Brain pericyte (primary cell): ENCODE results near the gene RCE1.

Experiments
- DNase-seq: peaks from one replicate; pipeline ENCODE4 v3.0.0-alpha.2; 2012; ENCODE audit warnings: low read depth, low spot score

Gene RCE1

DNA sequence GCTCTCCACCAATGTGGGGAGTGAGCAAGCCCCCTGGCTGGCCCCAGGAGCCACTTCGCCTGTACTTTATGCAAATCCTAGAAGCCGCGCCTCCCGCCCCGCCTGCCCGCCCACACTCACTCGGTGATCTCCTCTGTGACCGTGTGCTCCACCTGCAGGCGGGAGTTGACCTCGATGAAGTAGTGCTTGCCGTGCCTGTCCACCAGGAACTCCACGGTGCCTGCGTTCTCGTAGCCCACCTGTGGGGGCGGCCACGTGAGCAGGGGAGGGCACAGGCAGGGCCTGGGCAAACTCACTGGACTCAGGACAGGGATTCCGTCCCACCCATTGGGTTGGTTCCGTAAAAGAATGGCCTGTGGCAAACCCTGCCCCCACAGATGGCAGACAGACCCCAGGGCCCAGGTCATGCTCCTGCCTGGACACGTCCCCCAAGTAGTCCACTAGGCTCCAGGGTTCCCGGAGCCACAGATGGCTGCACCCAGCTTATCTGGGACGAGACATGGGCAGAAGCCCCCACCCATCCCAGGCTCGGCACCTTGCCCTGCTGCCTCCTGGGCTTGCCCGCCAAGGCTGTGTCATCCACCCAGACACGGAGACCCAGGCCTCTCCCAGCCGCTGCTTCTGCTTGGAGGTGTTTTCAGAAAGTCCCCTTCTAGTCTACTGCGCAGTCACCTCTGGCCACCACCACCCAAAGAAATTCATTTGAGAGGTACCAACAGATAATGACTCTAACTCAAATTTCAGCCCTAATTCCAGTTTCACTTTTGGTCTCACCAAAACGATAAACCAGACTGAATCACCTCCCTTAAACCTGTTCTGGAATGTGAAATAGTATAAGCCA, 25.7 kb downstream of the RCE1 start:
- no peak for DNase-seq

DNA sequence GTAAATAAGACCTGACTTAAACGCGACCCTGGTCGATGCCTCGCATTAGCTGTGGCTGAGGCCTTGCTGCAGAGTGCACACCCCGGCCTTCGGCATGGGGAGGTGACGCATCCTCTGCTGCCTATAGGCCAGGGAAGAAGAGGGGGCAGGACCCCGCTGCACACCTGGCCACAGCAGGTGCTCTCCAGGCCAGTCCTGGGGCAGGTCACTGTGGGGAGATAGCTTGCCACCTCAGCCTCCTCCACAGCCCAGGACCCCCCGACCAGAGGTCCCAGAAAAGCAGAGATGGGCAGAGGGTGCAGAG, 26.3 kb downstream of the RCE1 start:
- DNase-seq: no peak

DNA sequence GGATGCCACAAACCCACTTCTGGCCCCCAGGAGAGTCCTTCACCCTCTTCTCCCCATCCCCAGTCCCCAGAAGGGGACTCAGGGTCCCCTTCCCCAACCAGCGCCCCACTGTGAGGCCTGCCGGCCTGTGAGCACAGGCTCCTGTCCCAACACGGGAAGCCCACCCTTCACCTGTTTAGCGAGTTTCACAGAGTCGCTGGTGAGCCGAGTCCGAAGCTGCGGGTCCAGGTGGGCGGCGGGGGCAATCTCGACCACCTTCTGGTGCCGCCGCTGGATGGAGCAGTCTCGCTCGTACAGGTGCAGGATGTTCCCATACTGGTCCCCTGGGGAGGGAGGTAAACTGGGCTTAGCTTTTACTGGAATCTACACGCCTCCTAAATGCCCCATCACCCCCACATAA, 26.9 kb downstream of the RCE1 start:
- no peak for DNase-seq

DNA sequence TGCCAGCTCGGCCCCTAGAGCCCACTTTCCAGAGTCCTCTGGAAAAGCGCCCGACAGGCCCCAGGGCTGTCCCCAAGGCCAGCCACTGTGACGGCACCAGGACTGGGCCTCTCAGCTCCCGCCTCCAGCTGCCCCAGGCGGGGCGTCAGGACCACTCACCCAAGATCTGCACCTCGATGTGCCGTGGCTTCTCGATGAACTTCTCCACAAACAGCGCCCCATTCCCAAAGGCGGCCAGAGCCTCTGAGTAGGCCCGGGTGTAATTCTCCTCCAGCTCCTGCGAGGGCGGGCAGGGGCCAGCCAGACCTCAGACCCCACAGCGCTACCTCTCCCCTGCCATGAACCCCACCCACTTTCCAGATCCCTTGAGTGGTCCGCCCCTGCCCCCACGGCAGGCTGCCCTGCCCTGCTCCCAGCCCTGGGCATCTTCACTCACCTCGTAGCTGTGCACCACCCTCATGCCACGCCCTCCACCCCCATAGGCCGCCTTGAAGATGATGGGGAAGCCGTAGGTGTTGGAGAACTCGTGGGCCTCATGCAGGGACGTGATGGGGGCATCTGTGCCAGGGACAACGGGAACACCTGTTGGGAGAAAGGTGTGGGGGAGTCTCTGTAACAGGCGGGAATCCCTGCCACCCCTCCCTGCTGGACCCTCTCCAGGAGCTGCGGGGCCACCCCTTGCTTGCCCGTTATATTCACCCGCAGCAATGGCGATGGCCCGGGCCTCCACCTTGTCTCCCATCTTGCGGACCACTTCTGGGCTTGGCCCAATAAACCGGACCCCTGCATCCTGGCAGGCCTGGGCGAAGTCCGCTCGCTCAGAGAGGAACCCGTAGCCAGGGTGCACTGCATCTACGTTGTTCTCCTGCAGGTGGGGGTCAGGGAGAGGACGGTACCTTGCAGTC, 27.6 kb downstream of the RCE1 start:
- no peak for DNase-seq

DNA sequence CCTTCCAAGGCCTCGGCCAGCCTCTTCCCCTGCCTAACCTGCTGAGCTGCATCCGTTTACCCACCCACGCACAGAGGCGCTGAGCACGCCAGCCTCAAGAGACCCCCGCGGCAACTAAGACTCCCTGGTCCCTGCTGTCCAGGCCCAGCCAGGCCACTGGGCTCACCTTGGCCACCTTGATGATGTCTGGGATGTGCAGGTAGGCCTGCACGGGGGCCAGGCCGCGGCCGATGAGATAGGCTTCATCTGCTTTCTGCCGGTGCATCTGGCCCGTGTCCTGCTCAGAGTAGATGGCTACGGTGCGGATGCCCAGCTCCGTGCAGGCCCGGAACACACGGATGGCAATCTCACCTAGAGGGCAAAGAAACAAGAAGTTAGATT, 28.3 kb downstream of the RCE1 start:
- DNase-seq: no peak

DNA sequence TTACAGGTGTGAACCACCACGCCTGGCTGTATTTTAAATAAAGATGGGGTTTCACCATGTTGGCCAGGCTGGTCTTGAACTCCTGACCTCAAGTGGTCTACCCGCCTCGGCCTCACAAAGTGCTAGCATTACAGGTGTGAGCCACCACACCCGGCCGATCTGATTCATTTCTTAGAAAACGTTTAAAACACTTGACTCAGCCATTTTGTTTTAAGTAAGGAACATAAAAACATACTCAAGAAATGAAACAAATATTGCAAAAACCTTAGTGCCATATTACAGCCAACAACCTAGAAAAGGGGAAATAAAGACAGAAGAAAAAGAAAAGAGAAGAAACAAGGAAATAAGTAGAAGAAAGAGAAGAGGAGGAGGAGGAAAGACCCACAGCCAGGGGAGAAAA, 31.0 kb downstream of the RCE1 start:
- no peak for DNase-seq

DNA sequence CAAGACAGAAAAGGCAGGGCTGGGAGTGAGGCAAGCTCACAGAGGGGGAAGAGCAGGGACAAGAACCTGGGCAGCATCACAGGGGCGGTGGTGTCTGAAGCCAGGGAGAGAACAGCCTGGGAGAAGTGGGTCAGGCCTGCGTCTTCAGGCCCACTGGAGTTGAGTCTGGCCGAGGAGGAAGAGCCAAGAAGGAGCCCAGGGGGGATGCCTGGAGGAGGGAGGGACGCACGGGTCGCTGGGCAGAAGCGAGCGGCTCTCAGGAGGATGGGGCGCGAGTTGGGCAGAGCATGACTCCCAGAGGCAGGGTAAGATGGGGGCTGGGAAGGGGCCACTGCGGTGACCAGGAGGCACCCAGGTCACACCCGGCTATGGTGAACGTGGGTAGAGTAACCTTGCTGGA, 32.1 kb downstream of the RCE1 start:
- no peak for DNase-seq

DNA sequence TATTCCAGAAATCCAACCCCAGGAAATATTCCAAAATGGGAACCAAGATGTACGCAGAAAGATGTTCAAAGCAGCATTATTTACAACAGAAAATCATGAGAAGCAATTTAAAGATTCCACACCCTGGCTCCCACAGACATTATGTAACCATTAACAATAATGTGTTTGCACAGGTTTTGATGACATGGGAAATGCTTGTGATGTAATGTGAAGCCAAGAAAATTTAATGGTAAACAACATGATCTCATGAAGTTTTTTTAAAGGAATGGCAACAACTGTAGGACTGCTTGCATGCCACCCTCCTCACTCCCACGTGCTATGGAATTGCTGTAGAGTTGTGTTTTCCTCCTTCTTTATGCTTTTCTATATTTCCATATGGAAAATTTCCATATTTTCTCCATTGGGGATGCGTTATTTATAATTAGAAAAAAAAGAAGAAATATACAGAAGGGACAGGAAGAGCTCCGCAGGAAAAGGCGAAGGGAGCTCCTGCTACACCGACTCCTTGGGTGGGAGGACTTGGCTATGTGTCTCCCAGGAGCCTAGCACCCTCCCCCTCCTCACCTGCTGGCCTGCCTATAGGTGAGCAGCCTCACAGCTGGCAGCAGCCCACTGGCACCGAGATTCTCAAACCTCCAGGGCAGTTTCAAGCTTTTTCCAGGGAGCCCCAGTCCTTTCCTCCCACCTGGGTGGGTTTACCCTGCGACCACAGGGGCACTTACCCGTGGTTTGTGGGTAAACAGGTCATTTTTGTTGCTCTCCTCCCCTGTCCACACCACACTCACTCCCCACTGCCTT, 34.5 kb downstream of the RCE1 start:
- no peak for DNase-seq

DNA sequence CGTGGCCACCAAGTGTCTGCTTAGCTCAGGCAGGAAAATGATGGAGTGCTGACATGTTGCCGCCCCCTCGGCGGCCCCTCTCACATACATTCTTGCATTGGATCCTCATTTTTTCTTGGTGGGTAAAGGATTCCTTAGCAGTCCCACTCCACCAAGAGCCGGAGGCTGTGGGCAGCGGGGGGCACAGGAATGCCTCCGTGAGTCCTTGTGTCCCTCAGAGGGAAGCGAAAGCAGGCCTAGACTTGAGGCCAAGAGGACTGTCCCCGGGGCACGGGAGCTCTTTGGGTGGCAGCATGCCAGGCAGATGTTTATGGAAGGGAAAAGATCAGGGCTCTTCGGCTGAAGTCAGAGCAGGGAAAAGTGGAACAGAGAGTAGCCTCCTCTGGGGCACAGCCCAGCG, 35.2 kb downstream of the RCE1 start:
- DNase-seq: no peak

DNA sequence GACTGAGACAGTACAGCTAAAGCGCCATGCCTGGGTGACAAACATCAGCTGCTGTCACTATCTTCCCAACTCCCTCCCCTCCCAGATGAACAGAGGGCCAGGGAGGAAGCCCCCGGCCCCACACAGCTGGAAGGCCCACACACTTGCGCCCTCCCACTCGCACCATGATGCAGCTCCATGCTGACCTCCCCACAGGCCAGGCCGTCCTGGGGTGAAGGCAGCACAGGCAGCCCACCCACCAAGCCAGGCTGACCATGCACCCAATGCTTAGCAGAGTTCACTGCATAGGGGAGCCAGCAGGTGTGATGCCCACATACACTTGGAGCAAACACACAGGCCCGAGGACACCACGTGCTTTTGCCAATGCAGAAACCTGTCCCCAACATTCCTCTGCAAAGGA, 35.8 kb downstream of the RCE1 start:
- DNase-seq: no peak

DNA sequence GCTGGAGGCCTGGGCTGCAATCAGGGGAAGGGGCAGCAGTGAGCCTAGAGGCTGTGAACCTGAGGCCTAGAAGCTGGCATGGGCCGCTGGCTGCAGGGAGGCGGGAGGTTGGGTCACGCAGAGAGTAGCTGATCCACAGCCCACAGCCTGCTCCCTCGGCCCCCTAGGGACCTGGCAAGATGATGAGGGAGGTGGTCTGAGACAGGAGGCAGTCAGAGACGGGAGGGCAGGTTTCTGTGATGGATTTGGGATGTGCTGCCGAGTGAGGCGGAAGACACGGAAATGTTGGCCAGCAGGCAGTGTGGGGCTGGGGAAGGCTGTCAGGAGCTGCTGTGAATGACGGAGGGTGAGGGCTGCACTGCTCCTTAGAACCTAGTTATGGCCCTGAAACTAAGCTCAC, 36.3 kb downstream of the RCE1 start:
- DNase-seq: no peak

DNA sequence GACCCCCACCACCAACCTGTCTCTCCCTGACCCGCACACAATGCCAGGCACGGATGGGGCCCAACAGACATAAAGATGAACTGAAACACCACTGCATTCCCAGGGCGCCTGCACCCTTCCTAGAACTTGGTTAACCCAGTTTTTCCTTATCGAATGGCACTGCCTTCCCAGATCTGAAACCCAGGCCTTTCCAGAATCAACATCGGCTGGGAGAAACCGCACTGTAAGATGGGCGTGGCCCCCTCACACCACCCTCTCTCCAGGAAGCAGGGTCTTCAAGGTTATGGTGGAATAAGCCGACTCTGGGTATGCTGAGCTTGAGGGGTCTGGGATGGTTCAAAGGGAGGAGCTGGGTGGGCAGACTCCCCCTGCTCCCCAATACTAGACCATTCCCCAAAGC, 36.8 kb downstream of the RCE1 start:
- no peak for DNase-seq

DNA sequence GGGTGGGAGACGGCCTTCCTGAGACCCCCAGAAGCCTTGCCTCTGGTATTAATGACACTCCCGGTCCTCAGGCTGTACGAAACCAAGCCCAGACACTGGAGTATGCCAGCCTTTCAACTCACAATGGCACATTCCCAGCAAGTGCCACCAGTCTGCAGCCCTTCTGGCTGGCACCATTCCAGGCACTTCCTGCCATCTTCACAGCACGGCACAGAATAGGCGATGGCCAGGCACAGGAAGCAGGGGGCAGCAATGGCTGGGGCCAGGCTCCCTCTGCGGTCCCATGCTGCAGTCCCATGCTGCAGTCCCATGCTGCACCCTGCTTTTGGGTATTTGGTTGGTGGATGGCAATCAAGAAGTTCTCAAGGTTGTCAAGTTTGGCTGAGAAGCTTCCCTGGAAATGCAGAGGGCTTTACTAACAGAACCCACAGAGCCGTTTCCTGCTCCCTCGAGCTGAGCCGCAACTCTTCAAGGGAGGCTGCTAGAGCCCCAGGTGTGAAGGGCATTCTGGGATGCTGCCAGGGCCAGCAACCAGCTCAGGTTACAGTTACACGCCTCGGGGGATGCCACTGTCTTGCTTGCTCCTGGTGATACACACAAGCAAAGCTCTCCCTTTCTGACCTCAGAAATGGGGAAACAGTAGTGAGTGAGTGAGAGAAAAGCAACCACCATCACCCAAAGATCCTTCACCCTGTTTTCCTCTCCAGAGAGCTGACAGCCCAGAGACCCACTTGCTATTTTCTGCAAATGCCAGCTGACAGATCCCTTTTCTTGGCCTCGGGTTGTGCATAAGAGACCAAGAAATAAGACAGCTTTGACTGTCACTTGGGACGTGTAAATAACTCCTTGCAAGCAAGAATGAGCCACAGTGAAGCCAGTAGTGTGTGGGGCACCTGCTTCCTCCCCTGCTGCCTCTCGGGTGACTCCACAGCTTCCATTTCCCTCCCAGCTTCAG, 37.5 kb downstream of the RCE1 start:
- DNase-seq: no peak

DNA sequence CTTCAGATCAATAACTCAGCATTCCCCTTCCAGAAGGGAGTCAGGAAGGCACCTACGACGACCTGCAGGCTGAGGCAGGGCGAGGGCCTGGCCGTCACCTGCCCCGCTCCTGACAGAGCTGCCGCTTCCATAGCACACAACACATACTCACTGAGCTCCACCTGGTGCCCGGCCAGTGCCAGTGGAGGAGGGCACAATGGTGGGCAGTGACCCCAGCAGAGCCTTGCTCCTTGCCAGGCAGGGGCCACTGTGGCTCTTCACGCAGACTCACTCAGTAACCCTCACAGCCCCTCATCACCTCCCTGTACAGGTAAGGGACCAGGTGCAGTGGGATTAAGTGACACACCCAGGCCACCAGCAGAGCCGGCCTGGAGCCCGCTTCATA, 38.2 kb downstream of the RCE1 start:
- no peak for DNase-seq

DNA sequence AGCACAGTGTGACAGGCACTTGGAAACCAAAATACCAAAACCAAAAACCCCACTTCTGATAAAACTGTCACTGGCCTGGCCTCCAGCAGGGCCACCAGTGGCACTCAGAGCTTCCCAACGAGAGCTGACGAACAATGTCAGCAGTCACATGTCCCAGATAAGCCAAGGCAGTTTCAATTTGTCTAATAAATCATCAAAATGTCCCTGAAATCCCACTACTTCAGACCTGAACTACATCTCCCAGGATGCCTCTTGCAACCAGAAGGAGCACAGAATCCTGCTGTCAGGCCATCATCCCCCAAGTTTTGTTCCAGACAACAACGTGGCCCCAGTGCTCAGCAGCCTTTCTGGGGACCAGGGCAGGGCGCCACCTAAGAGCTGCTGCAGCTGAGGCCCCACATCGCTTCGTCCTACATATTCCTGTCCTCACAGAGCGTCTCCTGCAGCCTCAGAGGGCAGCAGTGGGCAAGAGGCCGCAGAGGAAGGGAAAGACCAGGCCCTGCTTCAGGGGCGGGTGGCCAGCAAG, 38.7 kb downstream of the RCE1 start:
- DNase-seq: no peak

DNA sequence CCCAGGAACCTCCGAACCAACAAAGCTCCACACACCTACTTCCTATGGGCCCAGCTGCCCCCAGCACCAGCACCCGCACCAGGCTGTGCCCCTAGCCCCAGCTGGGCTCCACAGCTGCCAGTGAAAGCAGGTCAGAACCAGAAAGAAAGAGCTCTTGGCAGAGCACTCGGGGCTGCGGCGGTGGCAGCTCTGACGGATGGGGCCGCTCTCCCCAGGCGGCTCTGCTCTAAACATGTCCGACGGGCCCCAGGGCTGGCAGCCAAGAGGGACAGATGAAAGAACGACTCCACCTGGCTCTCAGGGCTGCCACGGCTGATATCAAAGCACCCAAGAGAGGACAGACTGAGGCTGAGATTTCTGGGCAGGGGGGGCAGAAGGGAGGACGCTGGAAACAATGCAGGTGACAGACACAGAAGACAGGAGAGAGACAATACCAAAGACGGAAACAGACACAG, 39.3 kb downstream of the RCE1 start:
- DNase-seq: no peak

DNA sequence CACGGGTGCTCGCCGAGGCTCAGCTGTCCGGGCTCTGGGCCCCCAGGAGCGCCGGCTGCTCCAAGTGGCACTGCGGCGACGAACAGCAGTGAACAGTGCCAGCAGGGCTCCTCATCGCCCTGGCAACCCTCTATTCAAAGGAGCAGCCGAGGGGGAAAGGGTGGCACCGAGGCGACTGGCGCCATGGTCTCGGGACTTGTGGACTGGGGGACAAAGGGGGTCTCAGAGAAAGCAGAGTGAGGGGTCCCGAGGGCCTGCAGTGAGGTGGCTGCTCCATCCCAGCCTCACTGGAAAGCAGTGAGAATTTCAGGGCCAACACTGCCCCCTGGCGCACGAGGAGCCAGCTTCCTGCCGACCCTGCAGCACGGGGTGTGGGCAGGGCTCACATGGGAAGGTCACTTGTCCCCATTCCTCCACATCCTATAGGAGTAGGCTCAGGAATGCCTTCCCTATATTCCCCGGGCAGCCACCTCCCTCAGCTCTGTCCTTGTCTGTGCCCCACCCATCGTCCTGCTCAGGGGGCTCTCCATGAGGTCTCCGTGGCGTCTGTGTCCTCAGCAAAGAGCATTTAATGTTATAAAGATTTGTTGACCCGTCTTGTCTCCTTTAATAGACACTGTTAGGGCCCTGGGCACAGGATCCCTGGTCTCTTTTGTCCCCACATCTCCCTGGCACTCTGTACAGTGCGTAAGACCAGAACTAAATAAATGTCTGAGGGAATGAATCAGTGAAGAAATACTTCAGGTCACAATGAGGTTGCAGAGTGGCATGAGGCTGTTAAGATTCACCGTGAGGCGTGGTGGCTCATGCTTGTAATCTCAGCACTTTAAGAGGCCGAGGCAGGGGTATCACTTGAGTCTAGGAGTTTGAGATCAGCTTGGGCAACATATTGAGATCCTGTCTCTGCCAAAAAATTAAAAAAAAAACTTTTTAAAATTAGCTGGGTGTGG, 40.0 kb downstream of the RCE1 start:
- DNase-seq: no peak

DNA sequence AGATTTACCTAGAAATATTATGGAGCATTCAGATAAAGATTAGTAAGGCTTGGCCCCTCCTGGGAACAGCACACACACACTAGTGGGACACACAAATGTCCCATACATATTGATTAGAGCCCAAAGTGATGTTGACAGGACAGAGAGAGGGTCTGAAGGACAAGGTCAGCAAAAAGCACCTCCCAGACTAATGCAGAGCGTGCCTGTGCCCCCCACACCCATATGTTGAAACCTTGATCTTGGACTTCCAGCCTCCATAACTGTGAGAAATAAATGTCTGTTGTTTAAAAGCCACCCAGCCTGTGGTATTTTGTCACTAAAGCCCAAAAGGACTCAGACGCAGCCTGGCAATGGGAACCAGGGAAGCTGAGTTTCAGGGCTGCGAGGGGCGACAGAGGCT, 41.2 kb downstream of the RCE1 start:
- no peak for DNase-seq

DNA sequence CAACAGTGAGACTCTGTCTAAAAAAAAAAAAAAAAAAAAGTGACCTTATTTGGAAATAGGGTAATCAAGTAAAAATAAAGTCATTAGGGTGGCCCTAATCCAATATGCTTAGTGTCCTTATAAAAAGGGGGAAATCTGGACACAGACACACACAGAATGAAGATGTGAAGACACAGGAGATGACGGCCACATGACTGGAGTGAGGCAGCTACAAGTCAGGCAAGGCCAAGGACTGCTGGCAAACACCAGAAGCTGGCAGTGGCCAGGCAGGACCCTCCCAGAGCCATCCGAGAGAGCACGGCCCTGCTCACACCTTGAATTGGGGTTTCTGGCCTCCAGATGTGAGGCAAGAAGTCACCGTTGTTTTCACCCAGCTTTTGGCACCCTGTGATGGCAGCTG, 42.2 kb downstream of the RCE1 start:
- DNase-seq: no peak

DNA sequence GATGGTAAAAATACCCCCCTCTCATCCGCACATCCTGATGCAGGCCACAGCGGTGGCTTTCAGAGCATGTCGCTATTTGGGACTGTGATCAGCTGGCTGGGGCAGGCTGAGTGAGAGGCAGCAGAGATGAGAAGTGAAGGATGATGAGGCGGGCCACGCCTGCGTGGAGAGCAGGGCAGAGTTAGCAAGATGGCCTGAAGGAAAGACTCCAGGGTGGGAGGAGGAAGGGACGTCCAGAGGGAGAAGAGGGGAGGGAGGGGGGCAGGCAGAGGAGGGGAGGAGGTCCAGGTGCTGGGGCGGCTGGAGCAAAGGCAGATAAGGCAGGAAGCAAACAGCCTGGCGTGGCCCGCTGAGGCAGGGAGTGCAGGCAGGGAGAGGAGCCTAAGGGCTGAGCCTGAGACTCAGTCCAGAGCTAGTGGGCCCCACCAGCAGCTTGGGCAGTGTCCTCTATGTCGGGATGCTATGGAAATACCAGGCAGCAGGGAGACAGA, 42.8 kb downstream of the RCE1 start:
- no peak for DNase-seq
